CD4-positive, alpha-beta T cell treated with Interleukin-15 for 1 hour (primary cell): ENCODE results near the gene TXNDC16.
"Not testable (repeated sequence)": the region's sequence is repeated elsewhere in the genome, so short reads cannot be mapped to it uniquely, and the experiment has no call there.

Experiments used
- DNase-seq: peaks from one replicate; pipeline ENCODE4 v3.0.0-alpha.2; 2020

TXNDC16 gene

GRCh38 chr14:52536269-52536668 lies 16.0 kb downstream of the TXNDC16 start:
- no peak for DNase-seq

- no peak for DNase-seq
Measured at GRCh38 chr14:52531481-52531880, 20.8 kb downstream of the TXNDC16 start.

- DNase-seq = no peak
Measured at GRCh38 chr14:52527052-52527451, 25.3 kb downstream of the TXNDC16 start.

- no peak for DNase-seq
Measured at GRCh38 chr14:52522581-52523345, 29.5 kb downstream of the TXNDC16 start.

- DNase-seq = no peak
Measured at GRCh38 chr14:52522033-52522432, 30.3 kb downstream of the TXNDC16 start.

- no peak for DNase-seq
Measured at GRCh38 chr14:52514046-52514811, 38.1 kb downstream of the TXNDC16 start.

- no peak for DNase-seq
Measured at GRCh38 chr14:52513249-52513648, 39.1 kb downstream of the TXNDC16 start.

GRCh38 chr14:52494444-52494843 lies 57.9 kb downstream of the TXNDC16 start:
- DNase-seq = no peak

- no peak for DNase-seq
Measured at GRCh38 chr14:52485350-52485960, 66.8 kb downstream of the TXNDC16 start.

GRCh38 chr14:52481864-52482263 lies 70.4 kb downstream of the TXNDC16 start:
- no peak for DNase-seq

- no peak for DNase-seq
Measured at GRCh38 chr14:52473557-52473956, 78.7 kb downstream of the TXNDC16 start.

- DNase-seq = no peak
Measured at GRCh38 chr14:52472728-52473127, 79.6 kb downstream of the TXNDC16 start.

- DNase-seq = not testable (repeated sequence)
Measured at GRCh38 chr14:52472251-52472650, 80.1 kb downstream of the TXNDC16 start.

- no peak for DNase-seq
Measured at GRCh38 chr14:52467515-52468266, 84.6 kb downstream of the TXNDC16 start.

GRCh38 chr14:52464175-52464574 lies 88.1 kb downstream of the TXNDC16 start:
- no peak for DNase-seq

- no peak for DNase-seq
Measured at GRCh38 chr14:52463375-52463774, 88.9 kb downstream of the TXNDC16 start.

- no peak for DNase-seq
Measured at GRCh38 chr14:52461721-52462120, 90.6 kb downstream of the TXNDC16 start.

- no peak for DNase-seq
Measured at GRCh38 chr14:52458721-52459085, 93.6 kb downstream of the TXNDC16 start.

- DNase-seq = no peak
Measured at GRCh38 chr14:52457411-52457810, 94.9 kb downstream of the TXNDC16 start.

GRCh38 chr14:52455291-52456088 lies 96.8 kb downstream of the TXNDC16 start:
- no peak for DNase-seq

- DNase-seq = no peak
Measured at GRCh38 chr14:52447236-52447635, 105.1 kb downstream of the TXNDC16 start.

GRCh38 chr14:52446355-52446754 lies 106.0 kb downstream of the TXNDC16 start:
- DNase-seq = no peak
